ENCODE measurements around the gene TPRA1. TPM values are rescaled to one million over a fixed set of nuclear protein-coding genes. Genes with fewer than 3 reads are reported as not detected.

TPRA1 gene
- polyA plus RNA-seq, 2 of the 4 experiments (the other 2 are of a cell fraction): 13.5 to 19.5 TPM

GRCh38 chr3:127535106-127535785 is 55.3 kb downstream of the TPRA1 start:
- no peaks in the 10 kb centered on the region for H3K9me3 ChIP-seq
- H3K4me1 ChIP-seq: no peaks in the 10 kb centered on the region
- no peak overlapping the region for H3K4me3 ChIP-seq
- DNase-seq (ENCODE audit: low read depth in 1 of 2, low spot score in 1 of 2) (no peak), ATAC-seq (no peak), FAIRE-seq (no peak)
- TF ChIP-seq ZNF302 (CRISPR knock-in tag; IDR thresholded peaks at IDR 0.05): no peak
- TF ChIP-seq NPAS2 (CRISPR knock-in tag; IDR thresholded peaks at IDR 0.05; ENCODE audit: borderline replicate concordance): no peak
- no peak for TF ChIP-seq POLR2A (IDR thresholded peaks at IDR 0.05; ENCODE audit: low read length)
- TF ChIP-seq ZFP36 (IDR thresholded peaks at IDR 0.05; ENCODE audit: borderline replicate concordance, partially characterized antibody): no peak
- TF ChIP-seq ZC3H11A (IDR thresholded peaks at IDR 0.05): no peak
- no peak for TF ChIP-seq SMC3 (IDR thresholded peaks at IDR 0.05)
- no peak for TF ChIP-seq HOXB13 (CRISPR knock-in tag; IDR thresholded peaks at IDR 0.05; ENCODE audit: low read depth)
- TF ChIP-seq FOXS1 (CRISPR knock-in tag; IDR thresholded peaks at IDR 0.05): no peak
- TF ChIP-seq BHLHE40 (IDR thresholded peaks at IDR 0.05; ENCODE audit: low read depth, low read length): no peak
- no peak for TF ChIP-seq RFX5 (IDR thresholded peaks at IDR 0.05)
- no peak for TF ChIP-seq ZSCAN20 (CRISPR knock-in tag; IDR thresholded peaks at IDR 0.05)
- no peak for TF ChIP-seq RAD21 (conservative IDR thresholded peaks at IDR 0.05 in 1 of 2, IDR thresholded peaks at IDR 0.05 in 1 of 2)
- TF ChIP-seq HEYL (CRISPR knock-in tag; IDR thresholded peaks at IDR 0.05): no peak
- TF ChIP-seq ESRRA (IDR thresholded peaks at IDR 0.05; ENCODE audit: borderline replicate concordance, low read length): no peak
- no peak for TF ChIP-seq BCL3 (IDR thresholded peaks at IDR 0.05)
- 54% methylated on average over 10 of the region's 12 CpGs for WGBS (ENCODE audit: missing lambda C conversion rate)
- no peak overlapping the region for H3K4me2 ChIP-seq
- ChIA-PET CTCF (interaction anchor here (0.7 to 6.5 kb wide), 2 partner anchors 9 to 12 kb away, joined by 3 to 42 read pairs; no protein-coding TSS in a partner anchor), POLR2A (no interaction called here)
- no peak overlapping the region for H3K27ac ChIP-seq

- CTCF ChIA-PET: interaction anchor here (0.7 to 6.5 kb wide), 2 partner anchors 9 to 13 kb away, joined by 3 to 42 read pairs; no protein-coding TSS in a partner anchor
- ATAC-seq (no peak), DNase-seq (ENCODE audit: low read depth in 1 of 2, low spot score in 1 of 2) (no peak), FAIRE-seq (no peak)
- Histone ChIP-seq H3K9me3 (no peaks in the 10 kb centered on the region), H3K4me3 (no peak overlapping the region), H3K27ac (no peak overlapping the region), H3K4me2 (no peak overlapping the region), H3K4me1 (no peaks in the 10 kb centered on the region)
- TF ChIP-seq FOSL2 (IDR thresholded peaks at IDR 0.05) (no peak), FOSL2 (CRISPR knock-in tag; IDR thresholded peaks at IDR 0.05) (no peak), POLR2A (IDR thresholded peaks at IDR 0.05; ENCODE audit: low read length) (no peak), MAZ (IDR thresholded peaks at IDR 0.05; ENCODE audit: borderline replicate concordance, low read depth, low read length) (no peak), BHLHE40 (IDR thresholded peaks at IDR 0.05; ENCODE audit: low read depth, low read length) (no peak), CHD2 (IDR thresholded peaks at IDR 0.05; ENCODE audit: low read length, partially characterized antibody) (no peak), JUN (IDR thresholded peaks at IDR 0.05) (no peak), ATOH8 (CRISPR knock-in tag; IDR thresholded peaks at IDR 0.05; ENCODE audit: low read depth) (no peak)
- WGBS (ENCODE audit: missing lambda C conversion rate): 72% methylated on average over 11 of the region's 11 CpGs
- POLR2A ChIA-PET: no interaction called here
Measured at GRCh38 chr3:127534564-127534963, 56.0 kb downstream of the TPRA1 start.

- CTCF ChIA-PET: interaction anchor here (6.5 kb wide), 1 partner anchor 13 kb away, joined by 42 read pairs; no protein-coding TSS in a partner anchor
- Histone ChIP-seq H3K4me2 (no peak overlapping the region), H3K4me1 (no peaks in the 10 kb centered on the region), H3K27ac (no peak overlapping the region), H3K4me3 (no peak overlapping the region), H3K9me3 (no peaks in the 10 kb centered on the region)
- no peak for ATAC-seq
- no peak for FAIRE-seq
- POLR2A ChIA-PET: no interaction called here
- DNase-seq (ENCODE audit: low read depth in 1 of 2, low spot score in 1 of 2): no peak
- 17% methylated on average over 2 of the region's 2 CpGs for WGBS (ENCODE audit: missing lambda C conversion rate)
- no peak for TF ChIP-seq JUN (IDR thresholded peaks at IDR 0.05)
- TF ChIP-seq RFX5 (IDR thresholded peaks at IDR 0.05): no peak
- TF ChIP-seq MAX (IDR thresholded peaks at IDR 0.05): no peak
- TF ChIP-seq CHD2 (IDR thresholded peaks at IDR 0.05; ENCODE audit: low read length, partially characterized antibody): no peak
- TF ChIP-seq HOXA7 (CRISPR knock-in tag; IDR thresholded peaks at IDR 0.05): no peak
- TF ChIP-seq TP53 (CRISPR knock-in tag; IDR thresholded peaks at IDR 0.05): no peak
- no peak for TF ChIP-seq ATOH8 (CRISPR knock-in tag; IDR thresholded peaks at IDR 0.05; ENCODE audit: low read depth)
- TF ChIP-seq EHMT2 (IDR thresholded peaks at IDR 0.05; ENCODE audit: low read depth): no peak
- TF ChIP-seq MAZ (IDR thresholded peaks at IDR 0.05; ENCODE audit: borderline replicate concordance, low read depth, low read length): no peak
- TF ChIP-seq BHLHE40 (IDR thresholded peaks at IDR 0.05; ENCODE audit: low read depth, low read length): no peak
Measured at GRCh38 chr3:127534161-127534451, 56.4 kb downstream of the TPRA1 start.

All from A549 (cell line).